HepG2 (cell line): Measurements from ENCODE around the gene CHTF8. TPM values are rescaled to one million over a fixed set of nuclear protein-coding genes. Genes with fewer than 3 reads are reported as not detected.
A peak's percentile ranks its signal among the peaks of the same experiment; 100 is the strongest.

Source experiments
- CREM ChIP-seq, 2 experiments: sonication (generic) in 1 of 2; formaldehyde crosslinking in 1 of 2; IDR thresholded peaks; 2 replicates each; pipeline versions ENCODE4 v1.4.0 to v1.6.1; 2016 to 2020; ENCODE audit warnings: antibody characterized with exemption in 1 of 2, mild to moderate bottlenecking in 1 of 2, missing genetic modification reagents in 1 of 2
- HINFP ChIP-seq: sonication (generic); formaldehyde crosslinking; IDR thresholded peaks from 2 replicates; pipeline ENCODE4 v1.4.0; 2020; ENCODE audit warnings: low read depth, mild to moderate bottlenecking, missing genetic modification reagents
- JUNB ChIP-seq: sonication (generic); formaldehyde crosslinking; IDR thresholded peaks from 2 replicates; pipeline ENCODE4 v1.8.0; 2022; ENCODE audit warnings: missing genetic modification reagents, mild to moderate bottlenecking, borderline replicate concordance
- SP140L ChIP-seq: sonication (generic); formaldehyde crosslinking; IDR thresholded peaks from 2 replicates; pipeline ENCODE4 v1.4.0; 2020; ENCODE audit warnings: missing genetic modification reagents, borderline replicate concordance
- TBP ChIP-seq: sonication (generic); formaldehyde crosslinking; IDR thresholded peaks from 2 replicates; pipeline ENCODE4 v1.5.0; 2020; ENCODE audit warnings: missing genetic modification reagents
- ZFAT ChIP-seq: sonication (generic); formaldehyde crosslinking; conservative IDR thresholded peaks from 2 replicates; pipeline ENCODE4 v1.8.1; 2023; ENCODE audit warnings: missing genetic modification reagents, inconsistent platforms
- ZNF224 ChIP-seq: sonication (generic); formaldehyde crosslinking; IDR thresholded peaks from 2 replicates; pipeline ENCODE4 v1.5.0; 2020; ENCODE audit warnings: mild to moderate bottlenecking, missing genetic modification reagents
- ZNF263 ChIP-seq: sonication (generic); formaldehyde crosslinking; IDR thresholded peaks from 2 replicates; pipeline ENCODE4 v1.4.0; 2020; ENCODE audit warnings: missing genetic modification reagents
- ZNF605 ChIP-seq: sonication (generic); formaldehyde crosslinking; IDR thresholded peaks from 2 replicates; pipeline ENCODE4 v1.8.0; 2022; ENCODE audit warnings: mild to moderate bottlenecking, missing genetic modification reagents
- ZNF629 ChIP-seq: sonication (generic); formaldehyde crosslinking; conservative IDR thresholded peaks from 2 replicates; pipeline ENCODE4 v1.5.0; 2020; ENCODE audit warnings: missing genetic modification reagents
- ZSCAN25 ChIP-seq: sonication (generic); formaldehyde crosslinking; IDR thresholded peaks from 2 replicates; pipeline ENCODE4 v1.8.0; 2022; ENCODE audit warnings: mild to moderate bottlenecking, missing genetic modification reagents
- polyA plus RNA-seq, 8 experiments: library from polyadenylated mRNA; depleted of rRNA in 3 of 8; stranded (reverse) in 7 of 8; unstranded in 1 of 8; fragments of >200 nt; fragmentation: Illumina TruSeq in 4 of 8; extraction: Trizol in 4 of 8; gene quantifications; 2 replicates each; pipeline versions ENCODE4 v1.2.1 to v1.2.3, GENCODE V29; 2011 to 2016; ENCODE audit warnings: low read depth in 4 of 8, missing spikeins in 1 of 8, mixed read lengths in 1 of 8; ENCODE audit not compliant: insufficient read depth in 1 of 8
- total RNA-seq, 5 experiments: library from RNA; depleted of rRNA; stranded (reverse); fragments of >200 nt; fragmentation: Illumina TruSeq; extraction: Trizol; gene quantifications; 2 replicates each; pipeline ENCODE4 v1.2.3, GENCODE V29; 2016; ENCODE audit warnings: low read depth in 1 of 5
- TF ChIP-seq, protein P1 (sequence below): sonication (generic); formaldehyde crosslinking; IDR thresholded peaks from 2 replicates; pipeline ENCODE4 v1.5.0; 2020; ENCODE audit warnings: mild to moderate bottlenecking, missing genetic modification reagents, borderline replicate concordance
- TF ChIP-seq, protein P2 (sequence below): sonication (generic); formaldehyde crosslinking; IDR thresholded peaks from 2 replicates; pipeline ENCODE4 v1.4.0; 2020; ENCODE audit warnings: mild to moderate bottlenecking, missing genetic modification reagents
- TF ChIP-seq, protein P3 (sequence below): sonication (generic); formaldehyde crosslinking; IDR thresholded peaks from 2 replicates; pipeline ENCODE4 v1.4.0; 2020; ENCODE audit warnings: mild to moderate bottlenecking, low read depth, missing genetic modification reagents

The CHTF8 gene
- total and polyA plus RNA-seq, 2 of the 13 experiments (the other 11 are each of a cell fraction or from before 2014, with no cell fraction given), result 37.2 to 67.5 TPM

DNA sequence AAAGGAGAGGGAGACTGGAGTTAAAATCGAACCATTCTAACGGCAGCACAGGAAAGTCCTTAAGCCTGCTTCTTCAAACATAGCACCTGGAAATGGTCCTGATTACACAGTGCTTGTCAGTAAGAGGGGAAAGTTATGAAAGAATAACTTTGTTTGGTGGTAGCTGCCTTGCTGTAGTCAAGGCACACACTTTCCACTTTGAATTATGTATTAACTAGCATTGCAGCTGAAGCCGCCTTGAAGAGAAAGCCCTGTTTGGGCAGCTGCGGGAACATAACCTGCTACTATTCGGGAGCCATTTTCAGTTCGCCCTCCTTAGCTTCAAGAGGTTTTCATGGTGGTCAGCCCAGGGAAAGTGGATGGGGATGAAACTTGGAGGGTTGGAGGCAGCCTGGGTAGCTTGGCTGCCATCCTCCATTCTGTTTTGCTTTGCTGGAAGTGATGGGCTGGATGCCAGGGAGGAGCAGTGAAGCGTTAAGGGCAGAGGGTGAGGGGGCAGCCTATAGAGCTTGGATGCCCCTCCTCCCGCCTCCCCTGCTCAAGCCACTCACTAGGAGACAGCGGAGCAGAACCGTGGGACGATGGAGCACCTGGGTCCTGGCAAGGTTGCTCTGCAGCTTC is 32.2 kb downstream of the CHTF8 start (continued):
- TF ChIP-seq, protein P1, sequence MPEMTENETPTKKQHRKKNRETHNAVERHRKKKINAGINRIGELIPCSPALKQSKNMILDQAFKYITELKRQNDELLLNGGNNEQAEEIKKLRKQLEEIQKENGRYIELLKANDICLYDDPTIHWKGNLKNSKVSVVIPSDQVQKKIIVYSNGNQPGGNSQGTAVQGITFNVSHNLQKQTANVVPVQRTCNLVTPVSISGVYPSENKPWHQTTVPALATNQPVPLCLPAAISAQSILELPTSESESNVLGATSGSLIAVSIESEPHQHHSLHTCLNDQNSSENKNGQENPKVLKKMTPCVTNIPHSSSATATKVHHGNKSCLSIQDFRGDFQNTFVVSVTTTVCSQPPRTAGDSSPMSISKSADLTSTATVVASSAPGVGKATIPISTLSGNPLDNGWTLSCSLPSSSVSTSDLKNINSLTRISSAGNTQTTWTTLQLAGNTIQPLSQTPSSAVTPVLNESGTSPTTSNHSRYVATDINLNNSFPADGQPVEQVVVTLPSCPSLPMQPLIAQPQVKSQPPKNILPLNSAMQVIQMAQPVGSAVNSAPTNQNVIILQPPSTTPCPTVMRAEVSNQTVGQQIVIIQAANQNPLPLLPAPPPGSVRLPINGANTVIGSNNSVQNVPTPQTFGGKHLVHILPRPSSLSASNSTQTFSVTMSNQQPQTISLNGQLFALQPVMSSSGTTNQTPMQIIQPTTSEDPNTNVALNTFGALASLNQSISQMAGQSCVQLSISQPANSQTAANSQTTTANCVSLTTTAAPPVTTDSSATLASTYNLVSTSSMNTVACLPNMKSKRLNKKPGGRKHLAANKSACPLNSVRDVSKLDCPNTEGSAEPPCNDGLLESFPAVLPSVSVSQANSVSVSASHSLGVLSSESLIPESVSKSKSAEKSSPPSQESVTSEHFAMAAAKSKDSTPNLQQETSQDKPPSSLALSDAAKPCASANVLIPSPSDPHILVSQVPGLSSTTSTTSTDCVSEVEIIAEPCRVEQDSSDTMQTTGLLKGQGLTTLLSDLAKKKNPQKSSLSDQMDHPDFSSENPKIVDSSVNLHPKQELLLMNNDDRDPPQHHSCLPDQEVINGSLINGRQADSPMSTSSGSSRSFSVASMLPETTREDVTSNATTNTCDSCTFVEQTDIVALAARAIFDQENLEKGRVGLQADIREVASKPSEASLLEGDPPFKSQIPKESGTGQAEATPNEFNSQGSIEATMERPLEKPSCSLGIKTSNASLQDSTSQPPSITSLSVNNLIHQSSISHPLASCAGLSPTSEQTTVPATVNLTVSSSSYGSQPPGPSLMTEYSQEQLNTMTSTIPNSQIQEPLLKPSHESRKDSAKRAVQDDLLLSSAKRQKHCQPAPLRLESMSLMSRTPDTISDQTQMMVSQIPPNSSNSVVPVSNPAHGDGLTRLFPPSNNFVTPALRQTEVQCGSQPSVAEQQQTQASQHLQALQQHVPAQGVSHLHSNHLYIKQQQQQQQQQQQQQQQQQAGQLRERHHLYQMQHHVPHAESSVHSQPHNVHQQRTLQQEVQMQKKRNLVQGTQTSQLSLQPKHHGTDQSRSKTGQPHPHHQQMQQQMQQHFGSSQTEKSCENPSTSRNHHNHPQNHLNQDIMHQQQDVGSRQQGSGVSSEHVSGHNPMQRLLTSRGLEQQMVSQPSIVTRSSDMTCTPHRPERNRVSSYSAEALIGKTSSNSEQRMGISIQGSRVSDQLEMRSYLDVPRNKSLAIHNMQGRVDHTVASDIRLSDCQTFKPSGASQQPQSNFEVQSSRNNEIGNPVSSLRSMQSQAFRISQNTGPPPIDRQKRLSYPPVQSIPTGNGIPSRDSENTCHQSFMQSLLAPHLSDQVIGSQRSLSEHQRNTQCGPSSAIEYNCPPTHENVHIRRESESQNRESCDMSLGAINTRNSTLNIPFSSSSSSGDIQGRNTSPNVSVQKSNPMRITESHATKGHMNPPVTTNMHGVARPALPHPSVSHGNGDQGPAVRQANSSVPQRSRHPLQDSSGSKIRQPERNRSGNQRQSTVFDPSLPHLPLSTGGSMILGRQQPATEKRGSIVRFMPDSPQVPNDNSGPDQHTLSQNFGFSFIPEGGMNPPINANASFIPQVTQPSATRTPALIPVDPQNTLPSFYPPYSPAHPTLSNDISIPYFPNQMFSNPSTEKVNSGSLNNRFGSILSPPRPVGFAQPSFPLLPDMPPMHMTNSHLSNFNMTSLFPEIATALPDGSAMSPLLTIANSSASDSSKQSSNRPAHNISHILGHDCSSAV, result no peak
- TF ChIP-seq ZNF629 (CRISPR knock-in tag) (no peak), TBP (CRISPR knock-in tag) (no peak), JUNB (CRISPR knock-in tag) (no peak), ZNF263 (CRISPR knock-in tag) (peak; percentile 61), ZSCAN25 (CRISPR knock-in tag) (peak; percentile 69; the same call in 1 of the 2 replicates), ZNF605 (CRISPR knock-in tag) (peak; percentile 53; the same call in 1 of the 2 replicates), ZFAT (CRISPR knock-in tag) (no peak), SP140L (CRISPR knock-in tag) (no peak), HINFP (CRISPR knock-in tag) (no peak), ZNF224 (no peak), CREM (IDR thresholded peaks at IDR 0.05) (no peak), CREM (CRISPR knock-in tag; IDR thresholded peaks at IDR 0.05) (no peak)
- TF ChIP-seq, protein P2, sequence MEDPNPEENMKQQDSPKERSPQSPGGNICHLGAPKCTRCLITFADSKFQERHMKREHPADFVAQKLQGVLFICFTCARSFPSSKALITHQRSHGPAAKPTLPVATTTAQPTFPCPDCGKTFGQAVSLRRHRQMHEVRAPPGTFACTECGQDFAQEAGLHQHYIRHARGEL, result no peak
- TF ChIP-seq, protein P3, sequence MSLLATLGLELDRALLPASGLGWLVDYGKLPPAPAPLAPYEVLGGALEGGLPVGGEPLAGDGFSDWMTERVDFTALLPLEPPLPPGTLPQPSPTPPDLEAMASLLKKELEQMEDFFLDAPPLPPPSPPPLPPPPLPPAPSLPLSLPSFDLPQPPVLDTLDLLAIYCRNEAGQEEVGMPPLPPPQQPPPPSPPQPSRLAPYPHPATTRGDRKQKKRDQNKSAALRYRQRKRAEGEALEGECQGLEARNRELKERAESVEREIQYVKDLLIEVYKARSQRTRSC (CRISPR knock-in tag), result no peak
